Stomach (tissue), 9 donors: ENCODE measurements around the gene NEK7. TPM values are rescaled to one million over a fixed set of nuclear protein-coding genes. Genes with fewer than 3 reads are reported as not detected.

Source experiments
- DNase-seq, 2 donors: peaks; one replicate each; pipeline versions ENCODE4 v3.0.0 to v3.0.0-alpha.2; 2013 to 2019
- H3K27ac ChIP-seq, 5 donors: fragments of 200-600 bp in 4 of 5; sonication (generic) in 4 of 5; one replicate each; pipeline ENCODE4 v1.5.1; 2013 to 2019; ENCODE audit warnings: mild to moderate bottlenecking in 1 of 5, moderate library complexity in 1 of 5
- H3K27me3 ChIP-seq, 3 donors: fragments of 200-600 bp; sonication (generic); one replicate each; pipeline ENCODE4 v1.5.1; 2017 to 2019; ENCODE audit warnings: mixed run types in 1 of 3
- H3K36me3 ChIP-seq, 4 donors: fragments of 200-600 bp; sonication (generic); 1 replicate in 3 of 4; 2 replicates in 1 of 4; pipeline ENCODE4 v1.5.1; 2016 to 2019
- H3K4me1 ChIP-seq, 4 donors: fragments of 200-600 bp; sonication (generic); one replicate each; pipeline ENCODE4 v1.5.1; 2016 to 2019
- H3K4me3 ChIP-seq, 4 donors: fragments of 200-600 bp; sonication (generic) in 3 of 4; one replicate each; pipeline ENCODE4 v1.5.1; 2016 to 2019; ENCODE audit warnings: mild to moderate bottlenecking in 1 of 4
- H3K9me3 ChIP-seq, 4 donors: fragments of 200-600 bp; sonication (generic); one replicate each; pipeline ENCODE4 v1.5.1; 2016 to 2019
- EP300 ChIP-seq: sonication (generic); formaldehyde crosslinking; IDR thresholded peaks from one replicate; pipeline ENCODE4 v1.6.1; 2017; ENCODE audit warnings: antibody characterized with exemption
- POLR2A ChIP-seq, 4 donors: fragments of 450-650 bp; IDR thresholded peaks; one replicate each; pipeline ENCODE4 v1.6.1; 2016; ENCODE audit warnings: antibody characterized with exemption in 4 of 4, control low read depth in 2 of 4, mild to moderate bottlenecking in 1 of 4, moderate library complexity in 1 of 4
- POLR2AphosphoS5 ChIP-seq, 3 donors: sonication (generic); formaldehyde crosslinking; IDR thresholded peaks; one replicate each; pipeline ENCODE4 v1.6.1; 2016; ENCODE audit warnings: antibody characterized with exemption in 3 of 3
- WGBS, 5 donors: extraction: QIAGEN DNeasy Blood & Tissue Kit in 3 of 5; methylation state at CpG; one replicate each; pipeline versions ENCODE4 v1.1.5 to v1.1.7; 2013 to 2018; 5-methylcytosine and 5-hydroxymethylcytosine counted together
- intact Hi-C: fragments of 100-400 bp; cut with DNase I; formaldehyde crosslinking; loops from one replicate; pipeline ENCODE4 v1.15.1; 2023; ENCODE audit warnings: low total_unique reads
- polyA plus RNA-seq, 3 donors: library from polyadenylated mRNA; stranded (reverse); fragments of 200-250 nt; gene quantifications; one replicate each; pipeline ENCODE4 v1.2.3, GENCODE V29; 2013
- total RNA-seq, 5 donors: library from RNA; depleted of rRNA; stranded (reverse); fragments of >200 nt; gene quantifications; one replicate each; pipeline versions ENCODE4 v1.1.0 to v1.2.3, GENCODE V29; 2014 to 2016
- TF ChIP-seq, protein P1 (sequence below), 7 experiments: fragments of 450-650 bp in 4 of 7; fragments of 200-600 bp in 3 of 7; sonication (generic) in 3 of 7; IDR thresholded peaks; one replicate each; pipeline ENCODE4 v1.5.1; 2016 to 2019; ENCODE audit warnings: antibody characterized with exemption in 7 of 7, control low read depth in 2 of 7, mild to moderate bottlenecking in 1 of 7
- donor health status: healthy with polysubstance abuse.
- donor health status: Bipolar disorder and iron deficiency.
- donor health status: healthy.

The NEK7 gene
- total and polyA plus RNA-seq, 8 donors = 13.2 to 116 (median 35.4) TPM

DNA sequence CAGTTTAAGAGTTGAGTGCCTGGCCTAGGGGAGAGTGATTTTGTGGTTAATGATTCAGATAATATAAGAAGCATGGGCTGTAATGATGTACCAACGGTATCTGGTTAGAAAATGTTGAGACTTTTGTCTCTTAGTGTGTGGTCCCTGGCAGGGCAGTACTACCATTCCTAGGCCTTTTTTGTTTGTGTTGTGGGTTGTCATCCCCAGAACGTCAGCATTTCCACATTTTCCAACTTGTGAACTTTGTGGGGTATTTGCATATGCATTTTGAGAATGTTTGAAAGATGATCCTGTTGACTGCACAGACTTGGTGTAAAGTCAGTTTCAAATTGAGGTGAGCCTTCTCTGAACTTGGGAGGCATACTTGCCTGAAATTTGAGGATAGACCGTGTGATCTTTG is 11.4 kb downstream of the NEK7 start:
- Histone ChIP-seq H3K4me1 (peaks cover 33 to 79% (median 60%) of the 10 kb centered on the region in 4 donors), H3K9me3 (no peaks in the 10 kb centered on the region), H3K36me3 (no peaks in the 10 kb centered on the region), H3K27ac (no peak overlapping the region), H3K4me3 (no peak overlapping the region), H3K27me3 (no peaks in the 10 kb centered on the region)
- DNase-seq = no peak
- WGBS, 5 donors = 65 to 78% (median 73%) methylated on average over 3 of the region's 3 CpGs
- intact Hi-C loops = no loop called here
- TF ChIP-seq POLR2A (IDR thresholded peaks at IDR 0.05) (no peak), POLR2AphosphoS5 (IDR thresholded peaks at IDR 0.05) (no peak), EP300 (no peak)
- TF ChIP-seq, protein P1, sequence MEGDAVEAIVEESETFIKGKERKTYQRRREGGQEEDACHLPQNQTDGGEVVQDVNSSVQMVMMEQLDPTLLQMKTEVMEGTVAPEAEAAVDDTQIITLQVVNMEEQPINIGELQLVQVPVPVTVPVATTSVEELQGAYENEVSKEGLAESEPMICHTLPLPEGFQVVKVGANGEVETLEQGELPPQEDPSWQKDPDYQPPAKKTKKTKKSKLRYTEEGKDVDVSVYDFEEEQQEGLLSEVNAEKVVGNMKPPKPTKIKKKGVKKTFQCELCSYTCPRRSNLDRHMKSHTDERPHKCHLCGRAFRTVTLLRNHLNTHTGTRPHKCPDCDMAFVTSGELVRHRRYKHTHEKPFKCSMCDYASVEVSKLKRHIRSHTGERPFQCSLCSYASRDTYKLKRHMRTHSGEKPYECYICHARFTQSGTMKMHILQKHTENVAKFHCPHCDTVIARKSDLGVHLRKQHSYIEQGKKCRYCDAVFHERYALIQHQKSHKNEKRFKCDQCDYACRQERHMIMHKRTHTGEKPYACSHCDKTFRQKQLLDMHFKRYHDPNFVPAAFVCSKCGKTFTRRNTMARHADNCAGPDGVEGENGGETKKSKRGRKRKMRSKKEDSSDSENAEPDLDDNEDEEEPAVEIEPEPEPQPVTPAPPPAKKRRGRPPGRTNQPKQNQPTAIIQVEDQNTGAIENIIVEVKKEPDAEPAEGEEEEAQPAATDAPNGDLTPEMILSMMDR (IDR thresholded peaks at IDR 0.05) = no peak

DNA sequence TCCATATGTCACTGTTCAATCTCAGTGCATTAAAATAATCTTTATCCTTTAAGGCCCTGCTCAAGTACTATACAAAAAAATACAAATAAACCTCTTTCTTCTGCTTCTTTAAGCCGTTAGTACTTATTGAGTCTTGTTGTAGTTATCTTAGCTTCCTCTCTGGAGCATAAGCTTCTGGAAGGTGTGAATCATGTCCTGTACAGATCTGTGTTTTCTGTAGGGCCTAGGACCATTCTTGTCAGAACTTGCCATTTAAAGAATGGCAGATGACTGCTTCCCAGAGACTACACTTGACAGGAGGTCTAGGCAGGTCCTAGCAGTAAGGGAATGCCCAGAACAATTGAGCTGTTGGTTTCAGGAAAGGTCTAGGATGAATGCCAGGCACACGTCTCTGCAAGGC is 12.9 kb downstream of the NEK7 start:
- H3K4me3 ChIP-seq = no peak overlapping the region
- no peaks in the 10 kb centered on the region for H3K36me3 ChIP-seq
- H3K27me3 ChIP-seq = no peaks in the 10 kb centered on the region
- intact Hi-C loops = no loop called here
- WGBS, 5 donors = 49 to 69% (median 59%) methylated on average over 2 of the region's 2 CpGs
- no peak for DNase-seq
- peaks cover 44 to 93% (median 68%) of the 10 kb centered on the region in 4 donors for H3K4me1 ChIP-seq
- TF ChIP-seq, protein P1 (IDR thresholded peaks at IDR 0.05) = no peak
- TF ChIP-seq POLR2AphosphoS5 (IDR thresholded peaks at IDR 0.05) (no peak), EP300 (no peak), POLR2A (IDR thresholded peaks at IDR 0.05) (no peak)
- H3K27ac ChIP-seq = no peak overlapping the region
- no peaks in the 10 kb centered on the region for H3K9me3 ChIP-seq

- peaks cover 43 to 99% (median 70%) of the 10 kb centered on the region in 4 donors for H3K4me1 ChIP-seq
- TF ChIP-seq POLR2A (IDR thresholded peaks at IDR 0.05) (no peak), EP300 (no peak), POLR2AphosphoS5 (IDR thresholded peaks at IDR 0.05) (no peak)
- TF ChIP-seq, protein P1 (IDR thresholded peaks at IDR 0.05) = no peak
- WGBS, 5 donors = 64 to 67% (median 66%) methylated on average over 5 of the region's 5 CpGs
Observed at GRCh38 chr1:198171667-198172540, 15.1 kb downstream of the NEK7 start.

GRCh38 chr1:198173832-198174231 is 17.0 kb downstream of the NEK7 start:
- no peaks in the 10 kb centered on the region for H3K36me3 ChIP-seq
- intact Hi-C loops = no loop called here
- no peak overlapping the region for H3K4me3 ChIP-seq
- peaks cover 31 to 99% (median 63%) of the 10 kb centered on the region in 4 donors for H3K4me1 ChIP-seq
- no peaks in the 10 kb centered on the region for H3K9me3 ChIP-seq
- TF ChIP-seq, protein P1 (IDR thresholded peaks at IDR 0.05) = no peak
- no peak for TF ChIP-seq POLR2A (IDR thresholded peaks at IDR 0.05)
- no peak for TF ChIP-seq POLR2AphosphoS5 (IDR thresholded peaks at IDR 0.05)
- no peak for TF ChIP-seq EP300
- no peak overlapping the region for H3K27ac ChIP-seq
- H3K27me3 ChIP-seq = no peaks in the 10 kb centered on the region
- DNase-seq = no peak

More at GRCh38 chr1:198171667-198172540, 15.1 kb downstream of the NEK7 start:
- H3K27me3 ChIP-seq = no peaks in the 10 kb centered on the region
- intact Hi-C loops = no loop called here
- DNase-seq = no peak
- no peaks in the 10 kb centered on the region for H3K9me3 ChIP-seq
- H3K4me3 ChIP-seq = no peak overlapping the region
- no peaks in the 10 kb centered on the region for H3K36me3 ChIP-seq
- no peak overlapping the region for H3K27ac ChIP-seq
